OCI-LY3 (cell line): Measurements from ENCODE around the gene PRRC1.
A peak's percentile ranks its signal among the peaks of the same experiment; 100 is the strongest.

ENCODE experiments used
- H2AFZ ChIP-seq: fragments of 200-600, 300-600 bp; shearing (Covaris generic); 2 replicates; pipeline ENCODE4 v1.6.0; 2014; ENCODE audit warnings: antibody characterized with exemption, low read depth, low read length
- H3K27ac ChIP-seq: fragments of 200-600, 300-600 bp; sonication (generic); 2 replicates; pipeline ENCODE4 v1.5.1; 2014; ENCODE audit warnings: mild to moderate bottlenecking, low read length, moderate library complexity, mixed read lengths
- H3K27me3 ChIP-seq: fragments of 200-600, 300-600 bp; sonication (generic); 2 replicates; pipeline ENCODE4 v1.6.1; 2014; ENCODE audit warnings: low read depth, low read length, mixed read lengths
- H3K36me3 ChIP-seq: fragments of 200-600, 300-600 bp; sonication (generic); replicated peaks from 2 replicates; pipeline ENCODE3; 2014; ENCODE audit warnings: low read depth, low read length, mixed read lengths
- H3K4me1 ChIP-seq: fragments of 300-600, 200-600 bp; sonication (generic); 2 replicates; pipeline ENCODE4 v1.6.1; 2014; ENCODE audit warnings: low read length, mixed read lengths
- H3K4me2 ChIP-seq: fragments of 200-600, 300-600 bp; sonication (generic); 2 replicates; pipeline ENCODE4 v1.6.1; 2014; ENCODE audit warnings: low read length, mixed read lengths
- H3K4me3 ChIP-seq: fragments of 300-600, 200-600 bp; sonication (generic); 2 replicates; pipeline ENCODE4 v1.5.1; 2014; ENCODE audit warnings: antibody characterized with exemption, mild to moderate bottlenecking, low read length, moderate library complexity
- H3K79me2 ChIP-seq: fragments of 300-600, 200-600 bp; shearing (Covaris generic); 2 replicates; pipeline ENCODE4 v1.6.1; 2014; ENCODE audit warnings: mild to moderate bottlenecking, low read length, mixed read lengths
- H3K9ac ChIP-seq: fragments of 300-600, 200-600 bp; shearing (Covaris generic); 2 replicates; pipeline ENCODE4 v1.6.0; 2014; ENCODE audit warnings: mild to moderate bottlenecking, low read length, moderate library complexity
- H3K9me3 ChIP-seq: fragments of 200-600, 300-600 bp; shearing (Covaris generic); 2 replicates; pipeline ENCODE4 v1.6.1; 2014; ENCODE audit warnings: low read length, mixed read lengths; ENCODE audit not compliant: insufficient read depth
- H4K20me1 ChIP-seq: fragments of 200-600, 300-600 bp; sonication (generic); 2 replicates; pipeline ENCODE4 v1.6.1; 2016; ENCODE audit warnings: low read length, mixed read lengths; ENCODE audit not compliant: insufficient read depth
- CTCF ChIP-seq: fragments of 200-600, 300-600 bp; sonication (generic); IDR thresholded peaks from 2 replicates; pipeline ENCODE4 v1.5.1; 2014; ENCODE audit warnings: antibody characterized with exemption, low read length, low read depth
- EZH2phosphoT487 ChIP-seq: fragments of 200-600 bp; shearing (Covaris generic); IDR thresholded peaks from 2 replicates; pipeline ENCODE4 v1.6.1; 2018; ENCODE audit warnings: antibody characterized with exemption, mixed run types, low read depth

PRRC1 gene

GRCh38 chr5:127517110-127517479 is 345 bp upstream of the PRRC1 start:
- Histone ChIP-seq H3K9me3 (peaks cover 12% of the 10 kb centered on the region; the same call in 1 of the 2 replicates), H3K4me2 (peak overlapping the region; percentile 89), H3K4me3 (peak overlapping the region; percentile 100), H3K27ac (no peak overlapping the region), H3K79me2 (peaks cover 46% of the 10 kb centered on the region), H3K27me3 (no peaks in the 10 kb centered on the region), H3K9ac (peak overlapping the region; percentile 63), H3K36me3 (peaks cover 31% of the 10 kb centered on the region), H3K4me1 (no peaks in the 10 kb centered on the region), H2AFZ (peak overlapping the region; percentile 98), H4K20me1 (peaks cover 12% of the 10 kb centered on the region)
- TF ChIP-seq EZH2phosphoT487: no peak
- TF ChIP-seq CTCF: no peak

- H4K20me1 ChIP-seq: peaks cover 15% of the 10 kb centered on the region
- H3K36me3 ChIP-seq: peaks cover 37% of the 10 kb centered on the region
- peaks cover 51% of the 10 kb centered on the region for H3K79me2 ChIP-seq
- H2AFZ ChIP-seq: peak overlapping the region; percentile 85
- peak overlapping the region; percentile 100 for H3K4me3 ChIP-seq
- H3K9ac ChIP-seq: peak overlapping the region; percentile 98
- H3K27me3 ChIP-seq: no peaks in the 10 kb centered on the region
- H3K27ac ChIP-seq: peak overlapping the region; percentile 74
- H3K4me1 ChIP-seq: no peaks in the 10 kb centered on the region
- H3K9me3 ChIP-seq: peaks cover 12% of the 10 kb centered on the region; the same call in 1 of the 2 replicates
- peak overlapping the region; percentile 78 for H3K4me2 ChIP-seq
- no peak for TF ChIP-seq CTCF
- TF ChIP-seq EZH2phosphoT487: no peak
Measured at GRCh38 chr5:127518319-127518621, 830 bp downstream of the PRRC1 start.

GRCh38 chr5:127519527-127519926 is 2.1 kb downstream of the PRRC1 start:
- Histone ChIP-seq H3K79me2 (peaks cover 51% of the 10 kb centered on the region), H3K4me3 (no peak overlapping the region), H3K4me1 (no peaks in the 10 kb centered on the region), H3K4me2 (no peak overlapping the region), H3K27ac (no peak overlapping the region), H3K27me3 (no peaks in the 10 kb centered on the region), H3K9ac (no peak overlapping the region), H3K36me3 (peaks cover 46% of the 10 kb centered on the region), H3K9me3 (peaks cover 12% of the 10 kb centered on the region; the same call in 1 of the 2 replicates), H2AFZ (no peak overlapping the region), H4K20me1 (peaks cover 15% of the 10 kb centered on the region)
- TF ChIP-seq EZH2phosphoT487: no peak
- TF ChIP-seq CTCF: no peak

- H3K4me2 ChIP-seq: no peak overlapping the region
- no peak overlapping the region for H3K4me3 ChIP-seq
- H2AFZ ChIP-seq: no peak overlapping the region
- H4K20me1 ChIP-seq: peaks cover 15% of the 10 kb centered on the region
- peaks cover 12% of the 10 kb centered on the region; the same call in 1 of the 2 replicates for H3K9me3 ChIP-seq
- H3K4me1 ChIP-seq: no peaks in the 10 kb centered on the region
- H3K79me2 ChIP-seq: peaks cover 51% of the 10 kb centered on the region
- H3K9ac ChIP-seq: no peak overlapping the region
- no peak overlapping the region for H3K27ac ChIP-seq
- no peaks in the 10 kb centered on the region for H3K27me3 ChIP-seq
- no peak for TF ChIP-seq CTCF
- peaks cover 62% of the 10 kb centered on the region for H3K36me3 ChIP-seq
Measured at GRCh38 chr5:127521138-127521770, 3.8 kb downstream of the PRRC1 start.
